Activated CD8-positive, alpha-beta memory T cell treated with anti-CD3 and anti-CD28 coated beads for 48 hours (primary cell): Measurements from ENCODE around the gene FANK1.

Experiments used
- DNase-seq, 3 experiments: peaks; one replicate each; pipeline ENCODE4 v3.0.0-alpha.2; 2020; ENCODE audit warnings: low read depth in 2 of 3, low spot score in 2 of 3

FANK1 gene

DNA sequence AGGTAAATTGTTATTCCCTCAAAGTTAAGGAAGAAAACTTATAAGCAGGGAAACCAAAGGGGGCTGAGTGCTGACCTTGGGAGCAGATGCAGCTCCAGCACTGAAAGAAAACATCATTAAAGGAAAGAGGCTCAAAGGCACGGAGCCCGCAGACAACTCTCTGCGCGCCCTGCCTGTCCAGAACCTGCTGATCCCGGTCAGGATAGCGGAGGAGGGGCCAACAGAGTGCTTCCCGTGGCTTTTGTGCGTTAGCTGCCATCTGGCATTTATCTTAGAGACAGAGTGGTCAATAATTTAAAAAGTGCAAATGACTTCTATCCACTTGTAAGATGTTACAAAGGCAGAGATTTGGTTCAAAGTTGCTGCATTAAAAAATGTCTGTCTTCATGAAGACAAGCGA, 162.1 kb downstream of the FANK1 start:
- no peak for DNase-seq
